Retinal pigment epithelial cell (primary cell): ENCODE measurements around the gene KRTAP1-4.
"Not testable (repeated sequence)": the region's sequence is repeated elsewhere in the genome, so short reads cannot be mapped to it uniquely, and the experiment has no call there.

Experiments
- DNase-seq: peaks from one replicate; pipeline ENCODE4 v3.0.0-alpha.2; 2010; ENCODE audit warnings: low read depth
- H3K4me3 ChIP-seq: 2 replicates; pipeline ENCODE4 v1.5.1; 2011; ENCODE audit warnings: mild to moderate bottlenecking, low read length, control low read depth, moderate library complexity
- CTCF ChIP-seq: conservative IDR thresholded peaks from 2 replicates; pipeline ENCODE4 v1.5.1; 2011; ENCODE audit warnings: low read depth, low read length, control low read depth, inconsistent platforms

The KRTAP1-4 gene

GRCh38 chr17:41065829-41066624 is 36.0 kb upstream of the KRTAP1-4 start, which contains the start of gene KRTAP2-4:
TSS of gene KRTAP2-4 (minus strand) at chr17:41065879. CDS start at chr17:41065845, 34 bp downstream.
- no peak within 1 kb of the TSS for H3K4me3 ChIP-seq
- no peak for TF ChIP-seq CTCF
- DNase-seq, result no peak

GRCh38 chr17:41065016-41065689 is 35.2 kb upstream of the KRTAP1-4 start:
- H3K4me3 ChIP-seq, DNase-seq: not testable (repeated sequence)

GRCh38 chr17:41064301-41064700 is 34.3 kb upstream of the KRTAP1-4 start:
- TF ChIP-seq CTCF, result no peak
- no peak overlapping the region for H3K4me3 ChIP-seq
- DNase-seq, result no peak

- no peak for DNase-seq
- no peak overlapping the region for H3K4me3 ChIP-seq
- no peak for TF ChIP-seq CTCF
Observed at GRCh38 chr17:41063449-41063848, 33.5 kb upstream of the KRTAP1-4 start.

- TF ChIP-seq CTCF, result no peak
- H3K4me3 ChIP-seq, result no peak overlapping the region
- peak; percentile 87 for DNase-seq
Observed at GRCh38 chr17:41061964-41062363, 32.0 kb upstream of the KRTAP1-4 start.

GRCh38 chr17:41060052-41060604 is 30.1 kb upstream of the KRTAP1-4 start, which contains the start of gene KRTAP2-3:
TSS of gene KRTAP2-3 (minus strand) at chr17:41060114. CDS start at chr17:41060050, 64 bp downstream.
- no peak within 1 kb of the TSS for H3K4me3 ChIP-seq

GRCh38 chr17:41059276-41060051 is 29.5 kb upstream of the KRTAP1-4 start:
- not testable (repeated sequence) for H3K4me3 ChIP-seq
- peak; percentile 58 for DNase-seq

More at GRCh38 chr17:41060052-41060604, 30.1 kb upstream of the KRTAP1-4 start, which contains the start of gene KRTAP2-3:
- peak; percentile 85 for DNase-seq
- no peak for TF ChIP-seq CTCF
